HCT116 (cell line): ENCODE measurements around the gene GRIA4. TPM values are rescaled to one million over a fixed set of nuclear protein-coding genes. Genes with fewer than 3 reads are reported as not detected.

Source experiments
- ATAC-seq: fragments of 200-7000 bp; cut with Tn5 transposase; 2 replicates; pipeline ENCODE4 v1.9.1; 2020; ENCODE audit warnings: mild to moderate bottlenecking, moderate library complexity
- BruUV-seq: library from RNA; stranded (reverse); fragments of 400-500 nt; replicated peaks from 2 replicates; lab custom pipeline; 2021; lab: Mats Ljungman, UMichigan
- CTCF ChIA-PET: fragments of 300-600 bp; sonication (Branson Sonifier 250); formaldehyde crosslinking; loops from one replicate; lab custom pipeline; 2021; ENCODE audit warnings: antibody characterized with exemption; lab: Charles Lee
- POLR2A ChIA-PET: fragments of 300-600, 350-600 bp; sonication (Branson Sonifier 250); formaldehyde crosslinking; loops from one replicate; lab custom pipeline; 2021; ENCODE audit warnings: antibody characterized with exemption; lab: Charles Lee
- RAD21 ChIA-PET, 2 experiments: fragments of 300-600 bp; sonication (Branson Sonifier 250); formaldehyde crosslinking; loops; one replicate each; lab custom pipeline; 2023; ENCODE audit warnings: low total read pairs in 2 of 2; ENCODE audit not compliant: uncharacterized antibody in 2 of 2, unreplicated experiment in 2 of 2, low non-redundant PET in 1 of 2; lab: Charles Lee
- DNase-seq: peaks from one replicate; pipeline ENCODE4 v3.0.0-alpha.2; 2010; ENCODE audit warnings: low read depth, low spot score
- H2AFZ ChIP-seq: fragments of 200-600 bp; shearing (Covaris generic), sonication (generic); 2 replicates; pipeline ENCODE4 v1.6.1; 2017; ENCODE audit warnings: low read depth, mixed run types, mixed read lengths, antibody characterized with exemption, low read length; ENCODE audit not compliant: poor library complexity, severe bottlenecking
- H3K27ac ChIP-seq: 2 replicates; pipeline ENCODE4 v1.5.1; 2012; ENCODE audit warnings: low read depth, low read length
- H3K27me3 ChIP-seq: fragments of 200-600 bp; sonication (generic); 2 replicates; pipeline ENCODE4 v1.6.1; 2016; ENCODE audit warnings: mixed run types, low read length, mixed read lengths; ENCODE audit not compliant: insufficient read depth
- H3K36me3 ChIP-seq, 2 experiments: fragments of 200-500 bp in 1 of 2; fragments of 200-600 bp in 1 of 2; sonication (Bioruptor generic) in 1 of 2; sonication (generic) in 1 of 2; 2 replicates each; pipeline versions ENCODE4 v1.5.1 to v1.6.1; 2014 to 2016; ENCODE audit warnings: low read length in 2 of 2, inconsistent platforms in 1 of 2, mixed read lengths in 1 of 2, mixed run types in 1 of 2; ENCODE audit not compliant: insufficient read depth in 2 of 2, control insufficient read depth in 1 of 2
- H3K4me1 ChIP-seq, 2 experiments: fragments of 200-600 bp in 1 of 2; sonication (generic) in 1 of 2; 2 replicates each; pipeline versions ENCODE4 v1.5.1 to v1.6.1; 2012 to 2017; ENCODE audit warnings: low read length in 2 of 2, inconsistent platforms in 1 of 2, mild to moderate bottlenecking in 1 of 2, mixed read lengths in 1 of 2, mixed run types in 1 of 2, moderate library complexity in 1 of 2; ENCODE audit not compliant: insufficient read depth in 2 of 2, control insufficient read depth in 1 of 2
- H3K4me2 ChIP-seq: fragments of 200-600 bp; sonication (generic); 2 replicates; pipeline ENCODE4 v1.6.1; 2017; ENCODE audit warnings: mixed run types, low read length, mixed read lengths
- H3K4me3 ChIP-seq, 2 experiments: fragments of 200-600 bp in 1 of 2; sonication (generic) in 1 of 2; replicated peaks in 1 of 2; 2 replicates each; pipeline ENCODE4 v1.5.1; 2011 to 2016; ENCODE audit warnings: low read length in 2 of 2, control low read depth in 1 of 2, low read depth in 1 of 2, mild to moderate bottlenecking in 1 of 2, mixed read lengths in 1 of 2, mixed run types in 1 of 2
- H3K79me2 ChIP-seq: fragments of 200-600 bp; sonication (generic); 2 replicates; pipeline ENCODE4 v1.6.1; 2017; ENCODE audit warnings: mild to moderate bottlenecking, mixed run types, low read length, moderate library complexity, mixed read lengths; ENCODE audit not compliant: insufficient read depth
- H3K9ac ChIP-seq: fragments of 200-600 bp; sonication (generic); 2 replicates; pipeline ENCODE4 v1.6.1; 2016; ENCODE audit warnings: low read length, mixed read lengths
- H3K9me2 ChIP-seq: fragments of 200-600 bp; sonication (generic), shearing (Covaris generic); 2 replicates; pipeline ENCODE4 v1.6.1; 2017; ENCODE audit warnings: mixed run types, mild to moderate bottlenecking, moderate library complexity; ENCODE audit not compliant: insufficient read depth
- H3K9me3 ChIP-seq, 2 experiments: fragments of 200-500 bp in 1 of 2; fragments of 200-600 bp in 1 of 2; sonication (Bioruptor generic) in 1 of 2; sonication (generic) in 1 of 2; 2 replicates each; pipeline ENCODE4 v1.6.1; 2014 to 2017; ENCODE audit warnings: low read length in 2 of 2, mixed read lengths in 2 of 2, inconsistent platforms in 1 of 2, low read depth in 1 of 2, mild to moderate bottlenecking in 1 of 2, mixed run types in 1 of 2, moderate library complexity in 1 of 2; ENCODE audit not compliant: control insufficient read depth in 1 of 2, insufficient read depth in 1 of 2
- H4K20me1 ChIP-seq: fragments of 200-600 bp; sonication (generic), shearing (Covaris generic); 2 replicates; pipeline ENCODE4 v1.6.1; 2017; ENCODE audit warnings: mixed run types, mild to moderate bottlenecking, moderate library complexity; ENCODE audit not compliant: insufficient read depth
- ATF3 ChIP-seq: IDR thresholded peaks from 2 replicates; pipeline ENCODE4 v1.6.1; 2012
- EGR1 ChIP-seq: IDR thresholded peaks from 2 replicates; pipeline ENCODE4 v1.6.1; 2012; ENCODE audit warnings: low read depth
- MAX ChIP-seq: IDR thresholded peaks from 2 replicates; pipeline ENCODE4 v1.6.1; 2012
- POLR2AphosphoS5 ChIP-seq: IDR thresholded peaks from 2 replicates; pipeline ENCODE4 v1.6.1; 2011; ENCODE audit warnings: mild to moderate bottlenecking, low read depth, low read length, moderate library complexity
- REST ChIP-seq: IDR thresholded peaks from 2 replicates; pipeline ENCODE4 v1.6.1; 2012; ENCODE audit warnings: low read depth
- SIN3A ChIP-seq: IDR thresholded peaks from 2 replicates; pipeline ENCODE4 v1.6.1; 2012; ENCODE audit warnings: low read depth
- ZBTB33 ChIP-seq: IDR thresholded peaks from 2 replicates; pipeline ENCODE4 v1.6.1; 2011; ENCODE audit warnings: mild to moderate bottlenecking, low read length, moderate library complexity; ENCODE audit not compliant: insufficient replicate concordance; ENCODE audit errors: extremely low read depth
- ZFX ChIP-seq: fragments of 450-650 bp; IDR thresholded peaks from 2 replicates; pipeline ENCODE4 v1.6.1; 2017
- ZNF274 ChIP-seq: fragments of 200-500 bp; sonication (Bioruptor generic); IDR thresholded peaks from 2 replicates; pipeline ENCODE4 v1.6.1; 2014; ENCODE audit warnings: mild to moderate bottlenecking, low read depth, low read length, inconsistent platforms
- intact Hi-C: fragments of 100-400 bp; cut with micrococcal nuclease; formaldehyde crosslinking; loops from 2 replicates; pipeline ENCODE4 v1.10.0; 2022
- total RNA-seq: library from RNA; stranded (reverse); gene quantifications from one replicate; pipeline ENCODE4 v1.2.1, GENCODE V29; 2021; ENCODE audit not compliant: unreplicated experiment

GRIA4 gene
- total RNA-seq, 1 experiment from 2014 or later, result not detected

GRCh38 chr11:105986554-105986953 lies 376.7 kb downstream of the GRIA4 start:
- POLR2A ChIA-PET, result no interaction called here
- RAD21 ChIA-PET, result no interaction called here
- no peak overlapping the region for H3K27ac ChIP-seq
- no peaks in the 10 kb centered on the region for H3K36me3 ChIP-seq
- BruUV-seq, result no TSS peak
- intact Hi-C loops, result no loop called here
- no peak overlapping the region for H2AFZ ChIP-seq
- no peak for DNase-seq
- CTCF ChIA-PET, result no interaction called here
- no peak overlapping the region for H3K4me2 ChIP-seq
- no peaks in the 10 kb centered on the region for H3K4me1 ChIP-seq
- H3K9me3 ChIP-seq, result no peaks in the 10 kb centered on the region
- no peak overlapping the region for H3K9ac ChIP-seq
- no peak for TF ChIP-seq MAX
- no peak for TF ChIP-seq EGR1
- no peak for TF ChIP-seq ZNF274
- TF ChIP-seq ZBTB33, result no peak
- no peak for TF ChIP-seq POLR2AphosphoS5
- TF ChIP-seq SIN3A, result no peak
- TF ChIP-seq REST, result no peak
- no peak for TF ChIP-seq ZFX
- TF ChIP-seq ATF3, result no peak
- no peaks in the 10 kb centered on the region for H3K9me2 ChIP-seq
- no peaks in the 10 kb centered on the region for H3K27me3 ChIP-seq
- no peaks in the 10 kb centered on the region for H4K20me1 ChIP-seq
- H3K79me2 ChIP-seq, result no peaks in the 10 kb centered on the region
- ATAC-seq, result no peak
- no peak overlapping the region for H3K4me3 ChIP-seq
